ENCODE measurements around the gene TIMM21.

TIMM21 gene

GRCh38 chr18:74148543-74149070 is 284 bp downstream of the TIMM21 start:
- no peak for DNase-seq

- DNase-seq = no peak
Measured at GRCh38 chr18:74149878-74150277, 1.6 kb downstream of the TIMM21 start.

GRCh38 chr18:74152270-74152669 is 3.9 kb downstream of the TIMM21 start:
- no peak for DNase-seq

GRCh38 chr18:74152857-74153256 is 4.5 kb downstream of the TIMM21 start:
- no peak for DNase-seq

GRCh38 chr18:74153377-74153776 is 5.1 kb downstream of the TIMM21 start:
- no peak for DNase-seq

GRCh38 chr18:74153793-74154192 is 5.5 kb downstream of the TIMM21 start:
- no peak for DNase-seq

GRCh38 chr18:74154716-74155115 is 6.4 kb downstream of the TIMM21 start:
- no peak for DNase-seq

GRCh38 chr18:74155276-74155675 is 7.0 kb downstream of the TIMM21 start:
- no peak for DNase-seq

- DNase-seq = no peak
Measured at GRCh38 chr18:74163019-74163660, 14.8 kb downstream of the TIMM21 start.

GRCh38 chr18:74166386-74166785 is 18.1 kb downstream of the TIMM21 start:
- DNase-seq = no peak

GRCh38 chr18:74171910-74172606 is 23.7 kb downstream of the TIMM21 start:
- DNase-seq = no peak

GRCh38 chr18:74172697-74173433 is 24.5 kb downstream of the TIMM21 start:
- DNase-seq = no peak

- no peak for DNase-seq
Measured at GRCh38 chr18:74173434-74173750, 25.1 kb downstream of the TIMM21 start.

GRCh38 chr18:74175658-74176057 is 27.3 kb downstream of the TIMM21 start:
- DNase-seq = no peak

GRCh38 chr18:74178884-74179283 is 30.6 kb downstream of the TIMM21 start:
- no peak for DNase-seq

- no peak for DNase-seq
Measured at GRCh38 chr18:74179623-74180199, 31.4 kb downstream of the TIMM21 start.

- DNase-seq = no peak
Measured at GRCh38 chr18:74182335-74182734, 34.0 kb downstream of the TIMM21 start.

- DNase-seq = no peak
Measured at GRCh38 chr18:74183130-74183529, 34.8 kb downstream of the TIMM21 start.

- no peak for DNase-seq
Measured at GRCh38 chr18:74184875-74185274, 36.6 kb downstream of the TIMM21 start.

- DNase-seq = no peak
Measured at GRCh38 chr18:74185860-74186259, 37.5 kb downstream of the TIMM21 start.

- no peak for DNase-seq
Measured at GRCh38 chr18:74186661-74187060, 38.3 kb downstream of the TIMM21 start.

- DNase-seq = no peak
Measured at GRCh38 chr18:74190086-74190485, 41.8 kb downstream of the TIMM21 start.

GRCh38 chr18:74191577-74191976 is 43.3 kb downstream of the TIMM21 start:
- no peak for DNase-seq

GRCh38 chr18:74194691-74195090 is 46.4 kb downstream of the TIMM21 start:
- no peak for DNase-seq

All from CD4-positive, alpha-beta T cell treated with Interleukin-4 for 1 hour (primary cell).